ENCODE measurements around the gene MAP6.

GRCh38 chr11:75679566-75679965 lies 10.7 kb upstream of the MAP6 start:
- no peak for TF ChIP-seq ZNF384 (IDR thresholded peaks at IDR 0.05)
- TF ChIP-seq FOXK2 (IDR thresholded peaks at IDR 0.05), result no peak
- no peak for TF ChIP-seq TARDBP (IDR thresholded peaks at IDR 0.05)
- no peak for TF ChIP-seq L3MBTL2 (conservative IDR thresholded peaks at IDR 0.05)
- no peak for TF ChIP-seq FOXA1 (IDR thresholded peaks at IDR 0.05)
- TF ChIP-seq LEF1 (IDR thresholded peaks at IDR 0.05; ENCODE audit: borderline replicate concordance), result no peak
- TF ChIP-seq ELF4 (IDR thresholded peaks at IDR 0.05), result no peak
- no peak for TF ChIP-seq FOXM1 (IDR thresholded peaks at IDR 0.05; ENCODE audit: borderline replicate concordance)
- no peak for TF ChIP-seq SP1 (IDR thresholded peaks at IDR 0.05)
- no peak for TF ChIP-seq HDGF (IDR thresholded peaks at IDR 0.05; ENCODE audit: borderline replicate concordance)
- no peak for TF ChIP-seq SUZ12 (IDR thresholded peaks at IDR 0.05)
- TF ChIP-seq BHLHE40 (IDR thresholded peaks at IDR 0.05; ENCODE audit: borderline replicate concordance), result no peak
